ENCODE measurements around the gene VWA8.
A peak's percentile ranks its signal among the peaks of the same experiment; 100 is the strongest.

Gene VWA8

DNA sequence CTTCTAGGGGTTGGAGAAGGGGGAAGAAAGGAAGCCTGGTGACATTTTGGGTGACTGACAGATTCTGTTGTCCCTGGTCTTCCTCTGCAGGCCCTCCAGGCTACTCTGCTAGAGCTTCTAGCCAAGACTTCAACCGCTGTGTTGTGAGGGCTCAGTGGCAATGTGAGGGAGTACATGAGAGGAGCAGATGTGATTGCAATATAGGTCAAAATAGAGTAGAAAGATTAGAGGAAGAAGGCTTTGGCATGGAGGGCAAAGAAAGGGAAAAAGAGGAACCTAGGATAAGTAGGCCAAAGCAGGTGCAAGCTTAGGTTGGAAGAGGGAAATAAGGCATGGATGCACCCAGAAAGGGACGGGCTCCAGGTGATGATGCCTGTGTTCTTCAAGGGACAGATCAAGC lies 286.7 kb downstream of the VWA8 start:
- in situ Hi-C loops (cut with HindIII; ENCODE audit: low pct_ligation_motif_present, low sequenced_read_pairs): no loop called here
- TF ChIP-seq, protein P1, sequence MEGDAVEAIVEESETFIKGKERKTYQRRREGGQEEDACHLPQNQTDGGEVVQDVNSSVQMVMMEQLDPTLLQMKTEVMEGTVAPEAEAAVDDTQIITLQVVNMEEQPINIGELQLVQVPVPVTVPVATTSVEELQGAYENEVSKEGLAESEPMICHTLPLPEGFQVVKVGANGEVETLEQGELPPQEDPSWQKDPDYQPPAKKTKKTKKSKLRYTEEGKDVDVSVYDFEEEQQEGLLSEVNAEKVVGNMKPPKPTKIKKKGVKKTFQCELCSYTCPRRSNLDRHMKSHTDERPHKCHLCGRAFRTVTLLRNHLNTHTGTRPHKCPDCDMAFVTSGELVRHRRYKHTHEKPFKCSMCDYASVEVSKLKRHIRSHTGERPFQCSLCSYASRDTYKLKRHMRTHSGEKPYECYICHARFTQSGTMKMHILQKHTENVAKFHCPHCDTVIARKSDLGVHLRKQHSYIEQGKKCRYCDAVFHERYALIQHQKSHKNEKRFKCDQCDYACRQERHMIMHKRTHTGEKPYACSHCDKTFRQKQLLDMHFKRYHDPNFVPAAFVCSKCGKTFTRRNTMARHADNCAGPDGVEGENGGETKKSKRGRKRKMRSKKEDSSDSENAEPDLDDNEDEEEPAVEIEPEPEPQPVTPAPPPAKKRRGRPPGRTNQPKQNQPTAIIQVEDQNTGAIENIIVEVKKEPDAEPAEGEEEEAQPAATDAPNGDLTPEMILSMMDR (IDR thresholded peaks at IDR 0.05; ENCODE audit: low read depth, low read length, missing control alignments): no peak
- Histone ChIP-seq H3K36me3 (replicated peaks) (no peaks in the 10 kb centered on the region), H3K27ac (no peak overlapping the region), H3K4me3 (ENCODE audit: low read depth, low read length) (no peak overlapping the region), H3K27me3 (replicated peaks) (no peaks in the 10 kb centered on the region)
- no peak for DNase-seq

DNA sequence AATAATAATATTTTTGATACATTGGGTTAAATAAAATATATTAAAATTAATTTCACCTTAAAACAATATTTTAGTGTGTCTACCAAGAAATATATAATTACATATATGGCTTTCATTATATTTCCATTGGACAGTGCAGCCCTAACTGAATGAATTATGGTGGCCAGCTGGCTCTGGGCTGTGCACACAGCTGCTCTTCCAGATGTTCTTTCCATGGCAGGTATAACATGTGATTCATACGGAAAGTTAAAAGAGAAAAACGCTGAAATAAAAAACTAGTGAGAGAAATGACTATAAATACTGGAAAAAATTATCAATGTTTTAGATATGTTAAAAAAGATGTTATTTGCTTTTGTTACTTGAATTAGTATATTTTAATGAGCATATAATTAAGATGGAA lies 287.3 kb downstream of the VWA8 start:
- no peak for DNase-seq
- TF ChIP-seq, protein P1 (IDR thresholded peaks at IDR 0.05; ENCODE audit: low read depth, low read length, missing control alignments): no peak
- no peak overlapping the region for H3K4me3 ChIP-seq (ENCODE audit: low read depth, low read length)
- in situ Hi-C loops (cut with HindIII; ENCODE audit: low pct_ligation_motif_present, low sequenced_read_pairs): no loop called here
- no peaks in the 10 kb centered on the region for H3K36me3 ChIP-seq (replicated peaks)
- no peak overlapping the region for H3K27ac ChIP-seq
- no peaks in the 10 kb centered on the region for H3K27me3 ChIP-seq (replicated peaks)

DNA sequence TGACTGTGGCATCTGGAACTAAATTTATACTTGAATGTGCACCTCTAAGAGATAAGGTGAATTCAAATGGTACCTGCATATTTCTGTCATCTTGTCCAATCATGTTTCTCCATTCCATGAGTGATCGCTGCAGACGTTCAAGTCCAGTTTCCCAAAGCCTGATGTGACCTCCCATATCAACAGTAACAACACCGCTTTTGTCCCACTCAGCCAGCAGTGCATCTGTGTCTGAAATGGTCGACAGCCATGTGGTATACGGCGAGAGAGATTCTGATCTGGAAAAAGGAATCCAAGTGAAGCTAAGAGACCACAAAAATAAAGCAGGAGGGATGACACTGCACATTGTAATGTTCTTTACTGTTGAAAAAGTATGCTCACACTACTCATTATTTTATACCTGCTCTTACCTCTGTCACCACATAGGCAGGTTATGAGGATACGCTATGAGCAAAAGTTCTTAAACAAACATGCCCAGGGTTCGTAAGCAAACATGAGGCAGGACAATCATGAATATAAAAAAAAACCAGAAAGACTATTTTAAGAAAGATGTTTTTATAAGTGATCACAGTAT lies 290.0 kb downstream of the VWA8 start:
- Histone ChIP-seq H3K36me3 (replicated peaks) (no peaks in the 10 kb centered on the region), H3K27me3 (replicated peaks) (no peaks in the 10 kb centered on the region), H3K27ac (no peak overlapping the region), H3K4me3 (ENCODE audit: low read depth, low read length) (no peak overlapping the region)
- TF ChIP-seq, protein P1 (IDR thresholded peaks at IDR 0.05; ENCODE audit: low read depth, low read length, missing control alignments): no peak
- in situ Hi-C loops (cut with HindIII; ENCODE audit: low pct_ligation_motif_present, low sequenced_read_pairs): no loop called here
- DNase-seq: no peak

DNA sequence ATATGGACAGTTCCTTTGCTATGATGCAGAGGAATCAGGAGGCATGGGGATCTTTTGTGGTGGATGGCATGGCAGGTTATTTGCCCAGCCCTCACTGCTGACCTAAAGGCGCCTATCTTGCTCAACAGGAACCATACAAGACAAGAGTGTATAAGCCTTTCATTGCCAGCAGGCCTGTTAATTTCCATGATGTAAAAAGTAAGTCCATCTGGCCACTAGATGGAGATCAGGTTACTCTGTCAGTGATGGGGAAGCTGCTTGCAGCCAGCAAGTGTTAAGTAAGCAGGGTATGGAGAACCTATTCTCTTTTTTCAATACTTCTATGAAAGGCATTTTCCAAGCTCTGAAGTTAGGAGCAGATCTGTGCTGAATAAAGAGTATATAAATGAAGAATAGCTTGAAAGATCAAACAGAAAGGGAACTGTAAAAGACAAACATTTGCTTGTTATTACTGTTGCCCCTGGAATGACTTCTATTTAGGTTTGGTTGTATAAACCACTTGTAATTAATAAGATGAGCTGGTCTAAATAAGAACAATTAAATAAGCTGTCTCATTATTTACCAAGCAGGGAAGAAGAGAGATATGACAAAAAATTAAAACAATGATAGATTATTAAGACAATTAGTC lies 292.7 kb downstream of the VWA8 start:
- in situ Hi-C loops (cut with HindIII; ENCODE audit: low pct_ligation_motif_present, low sequenced_read_pairs): no loop called here
- peak; percentile 91 for DNase-seq
- H3K27ac ChIP-seq: no peak overlapping the region
- H3K4me3 ChIP-seq (ENCODE audit: low read depth, low read length): no peak overlapping the region
- H3K36me3 ChIP-seq (replicated peaks): no peaks in the 10 kb centered on the region
- TF ChIP-seq, protein P1 (IDR thresholded peaks at IDR 0.05; ENCODE audit: low read depth, low read length, missing control alignments): peak; percentile 82
- no peaks in the 10 kb centered on the region for H3K27me3 ChIP-seq (replicated peaks)

DNA sequence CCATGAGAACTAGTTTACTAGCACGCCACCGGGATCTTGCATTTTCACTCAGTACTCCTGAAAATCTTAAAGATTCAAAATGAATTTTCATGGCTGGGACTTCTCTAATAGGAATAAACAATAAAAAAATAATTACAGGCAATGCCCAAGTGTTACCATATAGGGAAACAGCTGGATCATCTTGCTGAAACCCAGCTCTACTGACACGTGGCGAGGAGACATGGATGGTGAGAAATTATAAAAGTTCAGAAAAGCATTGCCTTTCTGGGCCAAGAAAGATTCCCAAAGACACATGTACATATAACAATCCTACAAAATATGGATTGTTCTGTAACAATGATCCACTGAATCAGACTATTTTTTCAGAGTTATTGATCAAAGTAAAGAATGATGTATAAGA lies 294.3 kb downstream of the VWA8 start:
- DNase-seq: no peak
- Histone ChIP-seq H3K27me3 (replicated peaks) (no peaks in the 10 kb centered on the region), H3K27ac (no peak overlapping the region), H3K4me3 (ENCODE audit: low read depth, low read length) (no peak overlapping the region), H3K36me3 (replicated peaks) (no peaks in the 10 kb centered on the region)
- in situ Hi-C loops (cut with HindIII; ENCODE audit: low pct_ligation_motif_present, low sequenced_read_pairs): no loop called here
- TF ChIP-seq, protein P1 (IDR thresholded peaks at IDR 0.05; ENCODE audit: low read depth, low read length, missing control alignments): no peak

DNA sequence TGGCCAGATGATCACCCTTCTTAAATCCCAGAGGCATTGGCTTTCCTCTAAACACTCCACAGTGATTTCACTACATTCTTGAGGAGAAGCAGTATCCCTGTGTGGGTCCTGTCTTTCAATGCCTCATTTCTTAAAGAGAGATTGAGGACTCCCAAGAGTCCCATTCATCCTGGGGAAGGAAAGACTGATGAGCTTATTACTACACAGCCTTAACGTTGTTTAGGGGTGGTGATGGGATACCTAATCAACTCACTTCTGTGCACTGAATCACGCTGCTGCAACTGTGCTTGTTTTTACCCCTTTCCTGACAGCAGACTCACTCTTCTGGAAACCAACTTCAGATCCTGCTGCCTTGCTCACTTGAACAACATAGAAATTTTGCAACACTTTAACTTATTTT lies 300.5 kb downstream of the VWA8 start:
- Histone ChIP-seq H3K36me3 (replicated peaks) (no peaks in the 10 kb centered on the region), H3K27me3 (replicated peaks) (no peaks in the 10 kb centered on the region), H3K27ac (no peak overlapping the region), H3K4me3 (ENCODE audit: low read depth, low read length) (no peak overlapping the region)
- in situ Hi-C loops (cut with HindIII; ENCODE audit: low pct_ligation_motif_present, low sequenced_read_pairs): no loop called here
- DNase-seq: no peak
- TF ChIP-seq, protein P1 (IDR thresholded peaks at IDR 0.05; ENCODE audit: low read depth, low read length, missing control alignments): no peak
